ENCODE data around the gene ORC6.

Gene ORC6

GRCh38 chr16:46731691-46732555, 42.5 kb downstream of the ORC6 start:
- Histone ChIP-seq H2AFZ (ENCODE audit: low read length) (no peak overlapping the region), H3K27ac (ENCODE audit: low read depth, low read length, poor library complexity, severe bottlenecking) (no peak overlapping the region), H3K9me3 (ENCODE audit: low read length) (no peaks in the 10 kb centered on the region), H3K4me3 (ENCODE audit: low read depth, low read length, poor library complexity, severe bottlenecking) (no peak overlapping the region), H3K36me3 (ENCODE audit: insufficient read depth, low read length) (no peaks in the 10 kb centered on the region), H3K4me2 (ENCODE audit: low read length) (no peak overlapping the region; the same call in 1 of the 2 replicates), H3K79me2 (ENCODE audit: insufficient read depth, low read length) (no peaks in the 10 kb centered on the region), H3K9me2 (ENCODE audit: low read depth, low read length) (no peaks in the 10 kb centered on the region), H3F3A (ENCODE audit: insufficient read depth, low read length) (no peaks in the 10 kb centered on the region), H3K27me3 (ENCODE audit: insufficient read depth, low read length) (no peaks in the 10 kb centered on the region), H4K20me1 (ENCODE audit: insufficient read depth, low read length) (no peaks in the 10 kb centered on the region), H3K4me1 (ENCODE audit: insufficient read depth, low read length, severe bottlenecking) (peaks cover 18% of the 10 kb centered on the region), H3K9ac (ENCODE audit: low read length) (no peak overlapping the region)
- TF ChIP-seq CTCF (IDR thresholded peaks at IDR 0.05; ENCODE audit: low read length) (no peak), EZH2 (IDR thresholded peaks at IDR 0.05; ENCODE audit: borderline replicate concordance, low read length) (no peak)

GRCh38 chr16:46732561-46732960, 43.1 kb downstream of the ORC6 start:
- H3K9me3 ChIP-seq (ENCODE audit: low read length): no peaks in the 10 kb centered on the region

GRCh38 chr16:46733319-46733830, 43.9 kb downstream of the ORC6 start:
- Histone ChIP-seq H3K4me2 (ENCODE audit: low read length) (no peak overlapping the region), H3K9ac (ENCODE audit: low read length) (no peak overlapping the region), H2AFZ (ENCODE audit: low read length) (no peak overlapping the region), H4K20me1 (ENCODE audit: insufficient read depth, low read length) (no peaks in the 10 kb centered on the region), H3K36me3 (ENCODE audit: insufficient read depth, low read length) (no peaks in the 10 kb centered on the region), H3K79me2 (ENCODE audit: insufficient read depth, low read length) (no peaks in the 10 kb centered on the region), H3K9me3 (ENCODE audit: low read length) (no peaks in the 10 kb centered on the region), H3K27me3 (ENCODE audit: insufficient read depth, low read length) (no peaks in the 10 kb centered on the region), H3K4me3 (ENCODE audit: low read depth, low read length, poor library complexity, severe bottlenecking) (no peak overlapping the region), H3F3A (ENCODE audit: insufficient read depth, low read length) (no peaks in the 10 kb centered on the region), H3K27ac (ENCODE audit: low read depth, low read length, poor library complexity, severe bottlenecking) (no peak overlapping the region), H3K9me2 (ENCODE audit: low read depth, low read length) (no peaks in the 10 kb centered on the region), H3K4me1 (ENCODE audit: insufficient read depth, low read length, severe bottlenecking) (peaks cover 18% of the 10 kb centered on the region)
- TF ChIP-seq CTCF (IDR thresholded peaks at IDR 0.05; ENCODE audit: low read length): no peak
- no peak for TF ChIP-seq EZH2 (IDR thresholded peaks at IDR 0.05; ENCODE audit: borderline replicate concordance, low read length)

More at GRCh38 chr16:46732561-46732960, 43.1 kb downstream of the ORC6 start:
- Histone ChIP-seq H2AFZ (ENCODE audit: low read length) (no peak overlapping the region), H3K79me2 (ENCODE audit: insufficient read depth, low read length) (no peaks in the 10 kb centered on the region), H3K9ac (ENCODE audit: low read length) (no peak overlapping the region), H3K9me2 (ENCODE audit: low read depth, low read length) (no peaks in the 10 kb centered on the region), H3K4me2 (ENCODE audit: low read length) (no peak overlapping the region; the same call in 1 of the 2 replicates), H3K27me3 (ENCODE audit: insufficient read depth, low read length) (no peaks in the 10 kb centered on the region), H3K4me1 (ENCODE audit: insufficient read depth, low read length, severe bottlenecking) (peaks cover 18% of the 10 kb centered on the region), H3K4me3 (ENCODE audit: low read depth, low read length, poor library complexity, severe bottlenecking) (no peak overlapping the region), H3F3A (ENCODE audit: insufficient read depth, low read length) (no peaks in the 10 kb centered on the region), H4K20me1 (ENCODE audit: insufficient read depth, low read length) (no peaks in the 10 kb centered on the region), H3K36me3 (ENCODE audit: insufficient read depth, low read length) (no peaks in the 10 kb centered on the region), H3K27ac (ENCODE audit: low read depth, low read length, poor library complexity, severe bottlenecking) (no peak overlapping the region)
- no peak for TF ChIP-seq EZH2 (IDR thresholded peaks at IDR 0.05; ENCODE audit: borderline replicate concordance, low read length)
- no peak for TF ChIP-seq CTCF (IDR thresholded peaks at IDR 0.05; ENCODE audit: low read length)

Measured in OCI-LY1 (cell line).